ENCODE results near the gene ITPR3. TPM values are rescaled to one million over a fixed set of nuclear protein-coding genes. Genes with fewer than 3 reads are reported as not detected.

Gene ITPR3
- total RNA-seq, 2 donors from 2014 or later: 48.1 to 48.3 TPM

DNA sequence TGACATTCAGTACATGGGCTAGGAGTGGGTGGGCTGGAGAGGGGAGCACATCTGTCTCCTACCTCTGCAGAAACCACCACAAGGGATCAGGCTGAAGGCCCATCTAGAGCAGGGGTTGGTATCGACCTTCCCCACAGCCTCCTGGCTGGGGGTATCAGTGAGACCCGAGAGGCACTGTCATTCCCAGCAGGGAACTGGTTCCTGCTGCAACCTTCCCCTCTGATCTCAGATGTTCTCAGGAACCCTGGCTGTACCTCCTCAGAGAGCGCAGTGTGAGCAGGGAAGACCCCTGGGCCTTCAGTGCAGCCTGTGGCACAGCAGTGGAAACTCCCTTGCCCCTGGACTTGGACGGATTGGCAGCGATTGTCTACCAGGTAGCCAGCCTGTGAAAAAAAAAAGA is 117.8 kb downstream of the ITPR3 start:
- H3K9me3 ChIP-seq (ENCODE audit: control insufficient read depth, low read length, poor library complexity, severe bottlenecking): no peaks in the 10 kb centered on the region
- H3K4me3 Mint-ChIP-seq: no peak overlapping the region
- ATAC-seq (no peak), DNase-seq (no peak)
- peaks cover 14% of the 10 kb centered on the region for H3K27me3 Mint-ChIP-seq
- no peaks in the 10 kb centered on the region for H3K36me3 Mint-ChIP-seq (ENCODE audit: low read depth)
- no peak overlapping the region for H3K27ac Mint-ChIP-seq
- H3K4me1 Mint-ChIP-seq: no peaks in the 10 kb centered on the region

DNA sequence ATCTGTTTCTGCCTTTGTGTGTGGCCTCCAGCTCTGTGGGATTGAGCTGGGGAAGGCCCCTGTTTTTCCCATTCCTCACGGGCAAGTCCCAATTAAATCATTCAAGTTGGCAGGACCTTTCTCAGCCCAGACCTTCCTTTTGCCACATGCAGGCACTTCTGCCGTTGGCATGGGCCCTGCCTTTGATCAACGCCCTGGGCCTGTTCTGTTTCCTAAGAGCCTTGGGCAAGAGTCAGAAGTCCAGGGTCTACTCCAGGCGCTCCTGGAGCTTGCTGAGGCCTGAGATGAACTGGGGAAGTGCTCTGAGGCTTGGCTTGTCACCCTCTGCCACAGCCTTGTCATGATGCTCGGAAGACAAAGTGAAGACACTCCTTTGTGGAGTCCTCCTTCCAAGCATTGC is 118.4 kb downstream of the ITPR3 start:
- no peak for DNase-seq
- H3K27me3 Mint-ChIP-seq: peaks cover 19% of the 10 kb centered on the region
- H3K4me1 Mint-ChIP-seq: peaks cover 4% of the 10 kb centered on the region
- ATAC-seq: no peak
- no peak overlapping the region for H3K27ac Mint-ChIP-seq
- H3K9me3 ChIP-seq (ENCODE audit: control insufficient read depth, low read length, poor library complexity, severe bottlenecking): no peaks in the 10 kb centered on the region
- H3K36me3 Mint-ChIP-seq (ENCODE audit: low read depth): no peaks in the 10 kb centered on the region
- H3K4me3 Mint-ChIP-seq: no peak overlapping the region

- H3K27me3 Mint-ChIP-seq: peaks cover 19% of the 10 kb centered on the region
- H3K9me3 ChIP-seq (ENCODE audit: control insufficient read depth, low read length, poor library complexity, severe bottlenecking): no peaks in the 10 kb centered on the region
- peaks cover 4% of the 10 kb centered on the region for H3K4me1 Mint-ChIP-seq
- H3K27ac Mint-ChIP-seq: no peak overlapping the region
- no peak overlapping the region for H3K4me3 Mint-ChIP-seq
- no peaks in the 10 kb centered on the region for H3K36me3 Mint-ChIP-seq (ENCODE audit: low read depth)
- ATAC-seq: no peak
- no peak for DNase-seq
These were observed 119.1 kb downstream of the ITPR3 start for GRCh38 chr6:33740204-33740608.

- ATAC-seq: no peak
- peaks cover 19% of the 10 kb centered on the region for H3K27me3 Mint-ChIP-seq
- no peak overlapping the region for H3K27ac Mint-ChIP-seq
- no peak for DNase-seq
- no peaks in the 10 kb centered on the region for H3K36me3 Mint-ChIP-seq (ENCODE audit: low read depth)
- no peak overlapping the region for H3K4me3 Mint-ChIP-seq
- H3K4me1 Mint-ChIP-seq: peaks cover 4% of the 10 kb centered on the region
- H3K9me3 ChIP-seq (ENCODE audit: control insufficient read depth, low read length, poor library complexity, severe bottlenecking): no peaks in the 10 kb centered on the region
These were observed 119.7 kb downstream of the ITPR3 start for GRCh38 chr6:33740794-33741193.

- ATAC-seq: no peak
These were observed 121.0 kb downstream of the ITPR3 start for GRCh38 chr6:33742092-33742491.

DNA sequence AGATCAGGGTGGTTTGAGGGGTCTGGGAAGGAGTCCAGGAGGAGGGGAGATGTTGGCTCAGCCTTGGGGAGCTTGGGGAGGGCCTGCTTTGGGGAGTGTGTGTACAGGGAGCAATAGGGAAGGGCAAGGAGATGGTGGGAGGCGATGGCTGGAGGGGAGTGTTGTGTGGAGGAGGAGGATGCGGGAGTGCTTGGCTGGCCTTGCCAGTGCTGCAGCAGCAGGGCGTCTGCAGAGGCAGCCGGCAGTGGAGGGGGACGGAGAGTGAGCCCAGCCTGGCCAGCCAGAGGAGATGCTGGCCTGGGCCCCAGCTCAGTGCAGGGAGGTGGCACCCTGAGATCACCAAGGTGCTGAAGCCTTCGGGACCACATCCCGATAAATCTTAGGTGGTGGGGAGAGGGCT is 121.7 kb downstream of the ITPR3 start:
- peaks cover 6% of the 10 kb centered on the region for H3K4me1 Mint-ChIP-seq
- no peak overlapping the region for H3K4me3 Mint-ChIP-seq
- H3K27ac Mint-ChIP-seq: no peak overlapping the region
- no peaks in the 10 kb centered on the region for H3K9me3 ChIP-seq (ENCODE audit: control insufficient read depth, low read length, poor library complexity, severe bottlenecking)
- peaks cover 28% of the 10 kb centered on the region for H3K27me3 Mint-ChIP-seq
- DNase-seq (no peak), ATAC-seq (no peak)
- no peaks in the 10 kb centered on the region for H3K36me3 Mint-ChIP-seq (ENCODE audit: low read depth)

More at GRCh38 chr6:33742092-33742491, 121.0 kb downstream of the ITPR3 start:
- H3K9me3 ChIP-seq (ENCODE audit: control insufficient read depth, low read length, poor library complexity, severe bottlenecking): no peaks in the 10 kb centered on the region
- H3K4me1 Mint-ChIP-seq: peaks cover 4% of the 10 kb centered on the region
- peaks cover 20% of the 10 kb centered on the region for H3K27me3 Mint-ChIP-seq
- H3K27ac Mint-ChIP-seq: no peak overlapping the region
- no peak for DNase-seq
- H3K36me3 Mint-ChIP-seq (ENCODE audit: low read depth): no peaks in the 10 kb centered on the region
- H3K4me3 Mint-ChIP-seq: no peak overlapping the region

GRCh38 chr6:33744001-33744848 is 123.1 kb downstream of the ITPR3 start:
- ATAC-seq: peak; percentile 89
- no peak overlapping the region for H3K27ac Mint-ChIP-seq
- no peaks in the 10 kb centered on the region for H3K36me3 Mint-ChIP-seq (ENCODE audit: low read depth)
- H3K4me1 Mint-ChIP-seq: peaks cover 6% of the 10 kb centered on the region
- no peaks in the 10 kb centered on the region for H3K9me3 ChIP-seq (ENCODE audit: control insufficient read depth, low read length, poor library complexity, severe bottlenecking)
- peaks cover 33% of the 10 kb centered on the region for H3K27me3 Mint-ChIP-seq
- H3K4me3 Mint-ChIP-seq: no peak overlapping the region
- peak; percentile 51 to 54 (median 53) for DNase-seq

GRCh38 chr6:33744895-33745546 is 123.9 kb downstream of the ITPR3 start:
- H3K4me3 Mint-ChIP-seq: no peak overlapping the region
- H3K9me3 ChIP-seq (ENCODE audit: control insufficient read depth, low read length, poor library complexity, severe bottlenecking): no peaks in the 10 kb centered on the region
- H3K27ac Mint-ChIP-seq: no peak overlapping the region
- DNase-seq (no peak), ATAC-seq (no peak)
- H3K27me3 Mint-ChIP-seq: peaks cover 37% of the 10 kb centered on the region
- no peaks in the 10 kb centered on the region for H3K36me3 Mint-ChIP-seq (ENCODE audit: low read depth)
- peaks cover 6% of the 10 kb centered on the region for H3K4me1 Mint-ChIP-seq

- peaks cover 40% of the 10 kb centered on the region for H3K27me3 Mint-ChIP-seq
- DNase-seq (no peak), ATAC-seq (no peak)
- no peaks in the 10 kb centered on the region for H3K9me3 ChIP-seq (ENCODE audit: control insufficient read depth, low read length, poor library complexity, severe bottlenecking)
- no peak overlapping the region for H3K4me3 Mint-ChIP-seq
- peaks cover 10% of the 10 kb centered on the region for H3K4me1 Mint-ChIP-seq
- no peaks in the 10 kb centered on the region for H3K36me3 Mint-ChIP-seq (ENCODE audit: low read depth)
- H3K27ac Mint-ChIP-seq: no peak overlapping the region
These were observed 124.4 kb downstream of the ITPR3 start for GRCh38 chr6:33745548-33745947.

Other genes starting within 250 kb of the ITPR3 start
- 1 to 10 TPM; 1.3 to 3.7 TPM for gene KIFC1, start 229.5 kb upstream of the ITPR3 start, total RNA-seq
- 100 to 1,000 TPM; 448 to 472 TPM for gene PHF1, start 210.3 kb upstream of the ITPR3 start, total RNA-seq
- gene CUTA, start 203.2 kb upstream of the ITPR3 start, total RNA-seq: 100 to 1,000 TPM; 195 to 196 TPM
- gene SYNGAP1, start 201.3 kb upstream of the ITPR3 start, total RNA-seq: 10 to 100 TPM; 82.3 to 83.9 TPM
- 1 to 10 TPM; 3.9 to 4.4 TPM for gene ZBTB9, start 166.7 kb upstream of the ITPR3 start, total RNA-seq
- gene BAK1, start 41.0 kb upstream of the ITPR3 start, total RNA-seq: 10 to 100 TPM; 27.7 to 34.6 TPM
- 10 to 100 TPM; 17.3 to 19.8 TPM for gene UQCC2, start 90.4 kb downstream of the ITPR3 start, total RNA-seq
- gene IP6K3, start 125.6 kb downstream of the ITPR3 start, total RNA-seq: not detected
- 100 to 1,000 TPM; 101 to 120 TPM for gene LEMD2, start 167.8 kb downstream of the ITPR3 start, total RNA-seq
- gene MLN, start 182.7 kb downstream of the ITPR3 start, total RNA-seq: not detected